ENCODE data around the gene TTC9B. TPM values are rescaled to one million over a fixed set of nuclear protein-coding genes. Genes with fewer than 3 reads are reported as not detected.

The TTC9B gene
- total and polyA plus RNA-seq, 2 experiments from 2014 or later = 0.63 to 1.0 TPM

DNA sequence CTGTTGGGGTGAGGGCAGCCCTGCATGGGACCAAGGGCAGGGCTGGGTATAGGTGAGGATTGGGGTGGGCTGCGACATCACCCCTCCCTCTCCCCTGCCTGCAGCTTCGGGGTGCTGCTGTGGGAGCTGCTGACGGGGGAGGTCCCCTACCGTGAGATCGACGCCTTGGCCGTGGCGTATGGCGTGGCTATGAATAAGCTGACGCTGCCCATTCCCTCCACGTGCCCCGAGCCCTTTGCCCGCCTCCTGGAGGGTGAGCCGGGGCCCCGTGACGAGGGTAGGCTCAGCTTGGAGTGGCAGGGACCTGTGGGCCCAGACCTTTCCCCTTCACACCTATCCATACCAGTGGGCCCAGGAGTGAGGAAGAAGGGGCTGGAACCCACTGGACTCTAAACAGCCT is 13.8 kb downstream of the TTC9B start:
- no peaks in the 10 kb centered on the region for H3K27me3 ChIP-seq (ENCODE audit: insufficient read depth)
- no peak overlapping the region for H3K4me3 ChIP-seq
- no peak overlapping the region for H3K27ac ChIP-seq (ENCODE audit: low read depth)
- no peak overlapping the region for H3K27ac Mint-ChIP-seq
- H3K4me3 Mint-ChIP-seq = no peak overlapping the region
- H2AFZ ChIP-seq = no peak overlapping the region
- H3K4me1 Mint-ChIP-seq = peaks cover 7% of the 10 kb centered on the region
- H3K4me2 ChIP-seq = no peak overlapping the region
- DNase-seq (ENCODE audit: low spot score) (no peak), ATAC-seq (no peak)
- H3K9me2 ChIP-seq (ENCODE audit: insufficient read depth) = no peaks in the 10 kb centered on the region
- peaks cover 12% of the 10 kb centered on the region for H3K36me3 Mint-ChIP-seq (ENCODE audit: low read depth)
- TF ChIP-seq EZH2 (IDR thresholded peaks at IDR 0.05; ENCODE audit: low read depth, unreplicated experiment) (no peak), NANOG (IDR thresholded peaks at IDR 0.05; ENCODE audit: borderline replicate concordance) (no peak), STAT1 (IDR thresholded peaks at IDR 0.05; ENCODE audit: unreplicated experiment) (no peak), POLR2AphosphoS5 (IDR thresholded peaks at IDR 0.05; ENCODE audit: low read depth) (no peak), JUNB (IDR thresholded peaks at IDR 0.05; ENCODE audit: unreplicated experiment) (no peak), ZNF331 (CRISPR knock-in tag; IDR thresholded peaks at IDR 0.05; ENCODE audit: low read depth) (no peak), CREB1 (CRISPR knock-in tag; IDR thresholded peaks at IDR 0.05; ENCODE audit: low read depth) (no peak), EZH2phosphoT487 (IDR thresholded peaks at IDR 0.05; ENCODE audit: unreplicated experiment) (no peak), ZNF114 (CRISPR knock-in tag; IDR thresholded peaks at IDR 0.05) (no peak)
- TF ChIP-seq, protein P1, sequence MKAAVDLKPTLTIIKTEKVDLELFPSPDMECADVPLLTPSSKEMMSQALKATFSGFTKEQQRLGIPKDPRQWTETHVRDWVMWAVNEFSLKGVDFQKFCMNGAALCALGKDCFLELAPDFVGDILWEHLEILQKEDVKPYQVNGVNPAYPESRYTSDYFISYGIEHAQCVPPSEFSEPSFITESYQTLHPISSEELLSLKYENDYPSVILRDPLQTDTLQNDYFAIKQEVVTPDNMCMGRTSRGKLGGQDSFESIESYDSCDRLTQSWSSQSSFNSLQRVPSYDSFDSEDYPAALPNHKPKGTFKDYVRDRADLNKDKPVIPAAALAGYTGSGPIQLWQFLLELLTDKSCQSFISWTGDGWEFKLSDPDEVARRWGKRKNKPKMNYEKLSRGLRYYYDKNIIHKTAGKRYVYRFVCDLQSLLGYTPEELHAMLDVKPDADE (IDR thresholded peaks at IDR 0.05) = no peak
- TF ChIP-seq, protein P2, sequence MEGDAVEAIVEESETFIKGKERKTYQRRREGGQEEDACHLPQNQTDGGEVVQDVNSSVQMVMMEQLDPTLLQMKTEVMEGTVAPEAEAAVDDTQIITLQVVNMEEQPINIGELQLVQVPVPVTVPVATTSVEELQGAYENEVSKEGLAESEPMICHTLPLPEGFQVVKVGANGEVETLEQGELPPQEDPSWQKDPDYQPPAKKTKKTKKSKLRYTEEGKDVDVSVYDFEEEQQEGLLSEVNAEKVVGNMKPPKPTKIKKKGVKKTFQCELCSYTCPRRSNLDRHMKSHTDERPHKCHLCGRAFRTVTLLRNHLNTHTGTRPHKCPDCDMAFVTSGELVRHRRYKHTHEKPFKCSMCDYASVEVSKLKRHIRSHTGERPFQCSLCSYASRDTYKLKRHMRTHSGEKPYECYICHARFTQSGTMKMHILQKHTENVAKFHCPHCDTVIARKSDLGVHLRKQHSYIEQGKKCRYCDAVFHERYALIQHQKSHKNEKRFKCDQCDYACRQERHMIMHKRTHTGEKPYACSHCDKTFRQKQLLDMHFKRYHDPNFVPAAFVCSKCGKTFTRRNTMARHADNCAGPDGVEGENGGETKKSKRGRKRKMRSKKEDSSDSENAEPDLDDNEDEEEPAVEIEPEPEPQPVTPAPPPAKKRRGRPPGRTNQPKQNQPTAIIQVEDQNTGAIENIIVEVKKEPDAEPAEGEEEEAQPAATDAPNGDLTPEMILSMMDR (conservative IDR thresholded peaks at IDR 0.05; ENCODE audit: low read depth in 2 of 2) = no peak
- TF ChIP-seq, protein P3, sequence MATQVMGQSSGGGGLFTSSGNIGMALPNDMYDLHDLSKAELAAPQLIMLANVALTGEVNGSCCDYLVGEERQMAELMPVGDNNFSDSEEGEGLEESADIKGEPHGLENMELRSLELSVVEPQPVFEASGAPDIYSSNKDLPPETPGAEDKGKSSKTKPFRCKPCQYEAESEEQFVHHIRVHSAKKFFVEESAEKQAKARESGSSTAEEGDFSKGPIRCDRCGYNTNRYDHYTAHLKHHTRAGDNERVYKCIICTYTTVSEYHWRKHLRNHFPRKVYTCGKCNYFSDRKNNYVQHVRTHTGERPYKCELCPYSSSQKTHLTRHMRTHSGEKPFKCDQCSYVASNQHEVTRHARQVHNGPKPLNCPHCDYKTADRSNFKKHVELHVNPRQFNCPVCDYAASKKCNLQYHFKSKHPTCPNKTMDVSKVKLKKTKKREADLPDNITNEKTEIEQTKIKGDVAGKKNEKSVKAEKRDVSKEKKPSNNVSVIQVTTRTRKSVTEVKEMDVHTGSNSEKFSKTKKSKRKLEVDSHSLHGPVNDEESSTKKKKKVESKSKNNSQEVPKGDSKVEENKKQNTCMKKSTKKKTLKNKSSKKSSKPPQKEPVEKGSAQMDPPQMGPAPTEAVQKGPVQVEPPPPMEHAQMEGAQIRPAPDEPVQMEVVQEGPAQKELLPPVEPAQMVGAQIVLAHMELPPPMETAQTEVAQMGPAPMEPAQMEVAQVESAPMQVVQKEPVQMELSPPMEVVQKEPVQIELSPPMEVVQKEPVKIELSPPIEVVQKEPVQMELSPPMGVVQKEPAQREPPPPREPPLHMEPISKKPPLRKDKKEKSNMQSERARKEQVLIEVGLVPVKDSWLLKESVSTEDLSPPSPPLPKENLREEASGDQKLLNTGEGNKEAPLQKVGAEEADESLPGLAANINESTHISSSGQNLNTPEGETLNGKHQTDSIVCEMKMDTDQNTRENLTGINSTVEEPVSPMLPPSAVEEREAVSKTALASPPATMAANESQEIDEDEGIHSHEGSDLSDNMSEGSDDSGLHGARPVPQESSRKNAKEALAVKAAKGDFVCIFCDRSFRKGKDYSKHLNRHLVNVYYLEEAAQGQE (IDR thresholded peaks at IDR 0.05; ENCODE audit: unreplicated experiment) = no peak
- TF ChIP-seq, protein P4, sequence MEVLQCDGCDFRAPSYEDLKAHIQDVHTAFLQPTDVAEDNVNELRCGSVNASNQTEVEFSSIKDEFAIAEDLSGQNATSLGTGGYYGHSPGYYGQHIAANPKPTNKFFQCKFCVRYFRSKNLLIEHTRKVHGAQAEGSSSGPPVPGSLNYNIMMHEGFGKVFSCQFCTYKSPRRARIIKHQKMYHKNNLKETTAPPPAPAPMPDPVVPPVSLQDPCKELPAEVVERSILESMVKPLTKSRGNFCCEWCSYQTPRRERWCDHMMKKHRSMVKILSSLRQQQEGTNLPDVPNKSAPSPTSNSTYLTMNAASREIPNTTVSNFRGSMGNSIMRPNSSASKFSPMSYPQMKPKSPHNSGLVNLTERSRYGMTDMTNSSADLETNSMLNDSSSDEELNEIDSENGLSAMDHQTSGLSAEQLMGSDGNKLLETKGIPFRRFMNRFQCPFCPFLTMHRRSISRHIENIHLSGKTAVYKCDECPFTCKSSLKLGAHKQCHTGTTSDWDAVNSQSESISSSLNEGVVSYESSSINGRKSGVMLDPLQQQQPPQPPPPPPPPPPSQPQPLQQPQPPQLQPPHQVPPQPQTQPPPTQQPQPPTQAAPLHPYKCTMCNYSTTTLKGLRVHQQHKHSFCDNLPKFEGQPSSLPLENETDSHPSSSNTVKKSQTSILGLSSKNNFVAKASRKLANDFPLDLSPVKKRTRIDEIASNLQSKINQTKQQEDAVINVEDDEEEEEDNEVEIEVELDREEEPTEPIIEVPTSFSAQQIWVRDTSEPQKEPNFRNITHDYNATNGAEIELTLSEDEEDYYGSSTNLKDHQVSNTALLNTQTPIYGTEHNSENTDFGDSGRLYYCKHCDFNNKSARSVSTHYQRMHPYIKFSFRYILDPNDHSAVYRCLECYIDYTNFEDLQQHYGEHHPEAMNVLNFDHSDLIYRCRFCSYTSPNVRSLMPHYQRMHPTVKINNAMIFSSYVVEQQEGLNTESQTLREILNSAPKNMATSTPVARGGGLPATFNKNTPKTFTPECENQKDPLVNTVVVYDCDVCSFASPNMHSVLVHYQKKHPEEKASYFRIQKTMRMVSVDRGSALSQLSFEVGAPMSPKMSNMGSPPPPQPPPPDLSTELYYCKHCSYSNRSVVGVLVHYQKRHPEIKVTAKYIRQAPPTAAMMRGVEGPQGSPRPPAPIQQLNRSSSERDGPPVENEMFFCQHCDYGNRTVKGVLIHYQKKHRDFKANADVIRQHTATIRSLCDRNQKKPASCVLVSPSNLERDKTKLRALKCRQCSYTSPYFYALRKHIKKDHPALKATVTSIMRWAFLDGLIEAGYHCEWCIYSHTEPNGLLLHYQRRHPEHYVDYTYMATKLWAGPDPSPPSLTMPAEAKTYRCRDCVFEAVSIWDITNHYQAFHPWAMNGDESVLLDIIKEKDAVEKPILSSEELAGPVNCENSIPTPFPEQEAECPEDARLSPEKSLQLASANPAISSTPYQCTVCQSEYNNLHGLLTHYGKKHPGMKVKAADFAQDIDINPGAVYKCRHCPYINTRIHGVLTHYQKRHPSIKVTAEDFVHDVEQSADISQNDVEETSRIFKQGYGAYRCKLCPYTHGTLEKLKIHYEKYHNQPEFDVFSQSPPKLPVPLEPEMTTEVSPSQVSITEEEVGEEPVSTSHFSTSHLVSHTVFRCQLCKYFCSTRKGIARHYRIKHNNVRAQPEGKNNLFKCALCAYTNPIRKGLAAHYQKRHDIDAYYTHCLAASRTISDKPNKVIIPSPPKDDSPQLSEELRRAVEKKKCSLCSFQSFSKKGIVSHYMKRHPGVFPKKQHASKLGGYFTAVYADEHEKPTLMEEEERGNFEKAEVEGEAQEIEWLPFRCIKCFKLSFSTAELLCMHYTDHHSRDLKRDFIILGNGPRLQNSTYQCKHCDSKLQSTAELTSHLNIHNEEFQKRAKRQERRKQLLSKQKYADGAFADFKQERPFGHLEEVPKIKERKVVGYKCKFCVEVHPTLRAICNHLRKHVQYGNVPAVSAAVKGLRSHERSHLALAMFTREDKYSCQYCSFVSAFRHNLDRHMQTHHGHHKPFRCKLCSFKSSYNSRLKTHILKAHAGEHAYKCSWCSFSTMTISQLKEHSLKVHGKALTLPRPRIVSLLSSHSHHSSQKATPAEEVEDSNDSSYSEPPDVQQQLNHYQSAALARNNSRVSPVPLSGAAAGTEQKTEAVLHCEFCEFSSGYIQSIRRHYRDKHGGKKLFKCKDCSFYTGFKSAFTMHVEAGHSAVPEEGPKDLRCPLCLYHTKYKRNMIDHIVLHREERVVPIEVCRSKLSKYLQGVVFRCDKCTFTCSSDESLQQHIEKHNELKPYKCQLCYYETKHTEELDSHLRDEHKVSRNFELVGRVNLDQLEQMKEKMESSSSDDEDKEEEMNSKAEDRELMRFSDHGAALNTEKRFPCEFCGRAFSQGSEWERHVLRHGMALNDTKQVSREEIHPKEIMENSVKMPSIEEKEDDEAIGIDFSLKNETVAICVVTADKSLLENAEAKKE (CRISPR knock-in tag; IDR thresholded peaks at IDR 0.05) = no peak
- no peaks in the 10 kb centered on the region for H3F3A ChIP-seq (replicated peaks; ENCODE audit: low read depth)
- no peaks in the 10 kb centered on the region for H4K20me1 ChIP-seq (replicated peaks; ENCODE audit: insufficient read depth)
- peaks cover 6% of the 10 kb centered on the region for H3K27me3 Mint-ChIP-seq (ENCODE audit: insufficient read depth, low read depth, poor library complexity)
- H3K79me2 ChIP-seq (replicated peaks; ENCODE audit: insufficient read depth) = no peaks in the 10 kb centered on the region
- H3K36me3 ChIP-seq (ENCODE audit: insufficient read depth) = 0 out of 2 replicates have a peak, but pooled peaks cover 3% of the 10 kb centered on the region
- H3K4me1 ChIP-seq (ENCODE audit: insufficient read depth) = no peaks in the 10 kb centered on the region
- no peaks in the 10 kb centered on the region for H3K9me3 Mint-ChIP-seq
